ENCODE data around the gene SWT1. TPM values are rescaled to one million over a fixed set of nuclear protein-coding genes. Genes with fewer than 3 reads are reported as not detected.

SWT1 gene
- total RNA-seq, 1 donor from 2014 or later: 3.5 TPM

GRCh38 chr1:185284533-185285276 lies 127.7 kb downstream of the SWT1 start:
- intact Hi-C loops (cut with micrococcal nuclease): loop anchor here (5.0 to 10.0 kb wide), 3 partner anchors 42 to 247 kb away; partner anchors contain the start of genes SWT1 and TRMT1L

GRCh38 chr1:185287451-185287850 lies 130.5 kb downstream of the SWT1 start:
- intact Hi-C loops (cut with micrococcal nuclease): loop anchor here (5.0 to 10.0 kb wide), 2 partner anchors 133 to 250 kb away; partner anchors contain the start of genes SWT1 and TRMT1L

GRCh38 chr1:185288435-185288834 lies 131.5 kb downstream of the SWT1 start:
- intact Hi-C loops (cut with micrococcal nuclease): loop anchor here (5.0 to 10.0 kb wide), 2 partner anchors 134 to 251 kb away; partner anchors contain the start of genes SWT1 and TRMT1L

GRCh38 chr1:185289880-185290279 lies 132.9 kb downstream of the SWT1 start:
- intact Hi-C loops (cut with micrococcal nuclease): loop anchor here (5.0 to 10.0 kb wide), 2 partner anchors 135 to 253 kb away; partner anchors contain the start of genes SWT1 and TRMT1L

GRCh38 chr1:185291159-185291558 lies 134.2 kb downstream of the SWT1 start:
- intact Hi-C loops (cut with micrococcal nuclease): no loop called here

GRCh38 chr1:185291652-185292051 lies 134.7 kb downstream of the SWT1 start:
- intact Hi-C loops (cut with micrococcal nuclease): no loop called here

GRCh38 chr1:185292237-185292636 lies 135.3 kb downstream of the SWT1 start:
- intact Hi-C loops (cut with micrococcal nuclease): no loop called here

- intact Hi-C loops (cut with micrococcal nuclease): no loop called here
These were observed 137.1 kb downstream of the SWT1 start for GRCh38 chr1:185293967-185294542.

GRCh38 chr1:185295091-185295490 lies 138.1 kb downstream of the SWT1 start:
- intact Hi-C loops (cut with micrococcal nuclease): no loop called here

GRCh38 chr1:185297982-185298381 lies 141.0 kb downstream of the SWT1 start:
- intact Hi-C loops (cut with micrococcal nuclease): loop anchor here (1.0 kb wide), 1 partner anchor 9 kb away; no protein-coding TSS in a partner anchor

GRCh38 chr1:185300152-185300551 lies 143.2 kb downstream of the SWT1 start:
- intact Hi-C loops (cut with micrococcal nuclease): no loop called here

- intact Hi-C loops (cut with micrococcal nuclease): loop anchor here (5.0 kb wide), 1 partner anchor 1057 kb away; no protein-coding TSS in a partner anchor
These were observed 148.5 kb downstream of the SWT1 start for GRCh38 chr1:185305419-185305818.

GRCh38 chr1:185308126-185308525 lies 151.2 kb downstream of the SWT1 start:
- intact Hi-C loops (cut with micrococcal nuclease): loop anchor here (5.0 kb wide), 1 partner anchor 1054 kb away; no protein-coding TSS in a partner anchor

GRCh38 chr1:185309566-185309965 lies 152.6 kb downstream of the SWT1 start:
- intact Hi-C loops (cut with micrococcal nuclease): loop anchor here (5.0 kb wide), 1 partner anchor 1053 kb away; no protein-coding TSS in a partner anchor

GRCh38 chr1:185311589-185312225 lies 154.7 kb downstream of the SWT1 start:
- intact Hi-C loops (cut with micrococcal nuclease): loop anchor here (10.0 kb wide), 2 partner anchors 507 to 1677 kb away; partner anchors contain the start of gene ARPC5

- intact Hi-C loops (cut with micrococcal nuclease): loop anchor here (10.0 kb wide), 2 partner anchors 508 to 1678 kb away; partner anchors contain the start of gene ARPC5
These were observed 155.6 kb downstream of the SWT1 start for GRCh38 chr1:185312361-185313138.

GRCh38 chr1:185314411-185314810 lies 157.4 kb downstream of the SWT1 start:
- intact Hi-C loops (cut with micrococcal nuclease): loop anchor here (10.0 kb wide), 2 partner anchors 510 to 1680 kb away; partner anchors contain the start of gene ARPC5

GRCh38 chr1:185315445-185316071 lies 158.6 kb downstream of the SWT1 start:
- intact Hi-C loops (cut with micrococcal nuclease): loop anchor here (1.0 to 10.0 kb wide), 8 partner anchors 8 to 1681 kb away; partner anchors contain the start of genes ARPC5, NIBAN1 and RNF2

- intact Hi-C loops (cut with micrococcal nuclease): loop anchor here (1.0 to 10.0 kb wide), 21 partner anchors 23 to 1845 kb away; partner anchors contain the start of genes ARPC5, NIBAN1, ODR4 and RNF2
These were observed 159.4 kb downstream of the SWT1 start for GRCh38 chr1:185316163-185317033.

Measured in T-helper 1 cell treated with Interleukin-12 subunit alpha and Interleukin-12 subunit beta and Interleukin-4 antibody, amounts not matched to agents 30 ng/mL and 1 ng/mL, for 36 hours (primary cell).